ENCODE data around the gene THUMPD1.

The THUMPD1 gene, protein sequence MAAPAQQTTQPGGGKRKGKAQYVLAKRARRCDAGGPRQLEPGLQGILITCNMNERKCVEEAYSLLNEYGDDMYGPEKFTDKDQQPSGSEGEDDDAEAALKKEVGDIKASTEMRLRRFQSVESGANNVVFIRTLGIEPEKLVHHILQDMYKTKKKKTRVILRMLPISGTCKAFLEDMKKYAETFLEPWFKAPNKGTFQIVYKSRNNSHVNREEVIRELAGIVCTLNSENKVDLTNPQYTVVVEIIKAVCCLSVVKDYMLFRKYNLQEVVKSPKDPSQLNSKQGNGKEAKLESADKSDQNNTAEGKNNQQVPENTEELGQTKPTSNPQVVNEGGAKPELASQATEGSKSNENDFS

DNA sequence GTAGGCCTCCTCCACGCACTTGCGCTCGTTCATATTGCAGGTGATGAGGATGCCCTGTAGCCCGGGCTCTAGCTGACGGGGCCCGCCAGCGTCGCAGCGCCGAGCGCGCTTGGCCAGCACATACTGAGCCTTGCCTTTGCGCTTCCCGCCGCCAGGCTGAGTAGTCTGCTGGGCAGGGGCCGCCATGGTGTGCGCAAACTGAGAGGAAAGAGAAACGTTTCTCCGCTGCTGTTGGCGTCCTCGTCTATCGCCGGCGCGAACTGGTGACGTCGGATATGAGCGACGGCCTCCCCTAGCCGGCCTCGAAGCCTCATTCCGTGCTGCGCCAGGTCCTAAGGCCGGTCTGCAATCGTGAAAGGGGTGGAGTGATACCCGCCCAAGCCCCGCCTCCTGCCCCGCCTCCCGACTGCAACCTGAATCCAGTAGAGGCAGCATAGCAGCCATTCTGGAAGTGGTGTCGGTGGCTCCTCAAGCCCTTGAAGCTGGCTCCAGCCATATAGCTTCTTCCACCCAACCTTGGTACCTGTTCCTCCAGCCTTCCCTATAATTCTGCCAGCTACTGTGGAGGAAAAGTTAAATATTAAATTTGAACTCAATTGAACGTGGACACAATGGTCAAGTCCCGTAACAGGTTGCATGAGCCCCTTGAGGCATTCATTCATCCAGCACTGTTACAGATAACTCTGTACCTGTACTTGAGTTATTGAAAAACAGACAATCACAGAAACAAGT, at the start of gene THUMPD1:
THUMPD1 (minus strand) TSS at position 265 of the 732 bp plus-strand sequence; CDS start at position 186, 79 bp downstream.
- Histone ChIP-seq H3K36me3 (ENCODE audit: control insufficient read depth in 1 of 2, insufficient read depth in 2 of 2, low read length in 2 of 2) (peaks cover 5 to 22% of the 10 kb centered on the region in 2 donors), H3K9me3 (ENCODE audit: control insufficient read depth in 1 of 2, low read length in 2 of 2) (no peaks in the 10 kb centered on the region), H3K27ac (ENCODE audit: low read depth, low read length) (peak within 1 kb of the TSS; percentile 96), H3K4me3 (ENCODE audit: low read depth in 1 of 2, low read length in 2 of 2) (peak within 1 kb of the TSS; percentile 82 to 100), H3K9ac (ENCODE audit: low read depth in 1 of 2, low read length in 2 of 2) (peak within 1 kb of the TSS; percentile 77 to 100), H3K4me1 (ENCODE audit: control insufficient read depth in 1 of 2, insufficient read depth in 2 of 2, low read length in 2 of 2) (peaks cover 8 to 18% of the 10 kb centered on the region in 2 donors), H3K27me3 (ENCODE audit: control insufficient read depth in 1 of 2, insufficient read depth in 2 of 2, low read length in 2 of 2) (no peaks in the 10 kb centered on the region)

DNA sequence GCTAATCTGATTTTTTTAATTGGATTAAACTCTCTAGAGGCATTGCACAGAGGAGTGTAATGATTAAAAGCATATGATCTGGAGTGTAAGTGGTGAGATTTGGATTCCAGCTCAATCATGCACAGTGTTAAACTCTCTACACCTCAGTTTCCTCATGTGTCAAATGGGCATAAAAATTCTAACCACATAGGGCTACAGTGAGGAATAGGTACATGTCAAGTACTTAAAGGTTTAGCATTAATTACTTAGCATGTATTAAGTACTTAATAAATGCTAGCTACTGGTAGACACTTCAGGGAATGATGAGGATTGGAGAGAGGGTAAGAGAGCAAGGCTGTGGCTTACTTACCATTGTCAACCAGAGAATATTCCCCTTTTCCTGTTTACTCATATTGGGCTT, 47.5 kb upstream of the THUMPD1 start:
- no peak overlapping the region for H3K9ac ChIP-seq (ENCODE audit: low read depth in 1 of 2, low read length in 2 of 2)
- no peaks in the 10 kb centered on the region for H3K27me3 ChIP-seq (ENCODE audit: control insufficient read depth in 1 of 2, insufficient read depth in 2 of 2, low read length in 2 of 2)
- no peak overlapping the region for H3K4me3 ChIP-seq (ENCODE audit: low read depth in 1 of 2, low read length in 2 of 2)
- H3K36me3 ChIP-seq (ENCODE audit: control insufficient read depth in 1 of 2, insufficient read depth in 2 of 2, low read length in 2 of 2) = peaks cover 0 to 4% of the 10 kb centered on the region in 2 donors
- H3K27ac ChIP-seq (ENCODE audit: low read depth, low read length) = no peak overlapping the region
- no peaks in the 10 kb centered on the region for H3K9me3 ChIP-seq (ENCODE audit: control insufficient read depth in 1 of 2, low read length in 2 of 2)
- H3K4me1 ChIP-seq (ENCODE audit: control insufficient read depth in 1 of 2, insufficient read depth in 2 of 2, low read length in 2 of 2) = no peaks in the 10 kb centered on the region

DNA sequence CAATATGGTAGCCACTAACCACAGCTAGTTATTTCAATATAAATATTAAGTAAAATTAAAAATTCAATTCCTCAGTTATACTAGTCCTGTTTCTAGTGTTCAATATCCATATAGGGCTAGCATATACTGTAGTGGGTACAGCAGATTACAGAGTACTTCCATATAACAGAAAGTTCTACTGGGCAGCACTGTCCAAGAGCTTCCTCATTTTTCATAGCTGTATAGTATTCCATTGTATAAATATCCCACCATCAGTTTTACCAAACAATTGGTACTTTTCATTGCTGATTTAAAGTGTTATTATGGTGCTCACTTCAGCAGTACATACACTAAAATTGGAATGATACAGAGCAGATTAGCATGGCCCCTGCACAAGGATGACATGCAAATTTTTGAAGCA, 42.6 kb upstream of the THUMPD1 start:
- Histone ChIP-seq H3K27me3 (ENCODE audit: control insufficient read depth in 1 of 2, insufficient read depth in 2 of 2, low read length in 2 of 2) (no peaks in the 10 kb centered on the region), H3K36me3 (ENCODE audit: control insufficient read depth in 1 of 2, insufficient read depth in 2 of 2, low read length in 2 of 2) (peaks cover 0 to 6% of the 10 kb centered on the region in 2 donors), H3K9ac (ENCODE audit: low read depth in 1 of 2, low read length in 2 of 2) (no peak overlapping the region), H3K27ac (ENCODE audit: low read depth, low read length) (no peak overlapping the region), H3K9me3 (ENCODE audit: control insufficient read depth in 1 of 2, low read length in 2 of 2) (no peaks in the 10 kb centered on the region), H3K4me3 (ENCODE audit: low read depth in 1 of 2, low read length in 2 of 2) (no peak overlapping the region), H3K4me1 (ENCODE audit: control insufficient read depth in 1 of 2, insufficient read depth in 2 of 2, low read length in 2 of 2) (no peaks in the 10 kb centered on the region)

DNA sequence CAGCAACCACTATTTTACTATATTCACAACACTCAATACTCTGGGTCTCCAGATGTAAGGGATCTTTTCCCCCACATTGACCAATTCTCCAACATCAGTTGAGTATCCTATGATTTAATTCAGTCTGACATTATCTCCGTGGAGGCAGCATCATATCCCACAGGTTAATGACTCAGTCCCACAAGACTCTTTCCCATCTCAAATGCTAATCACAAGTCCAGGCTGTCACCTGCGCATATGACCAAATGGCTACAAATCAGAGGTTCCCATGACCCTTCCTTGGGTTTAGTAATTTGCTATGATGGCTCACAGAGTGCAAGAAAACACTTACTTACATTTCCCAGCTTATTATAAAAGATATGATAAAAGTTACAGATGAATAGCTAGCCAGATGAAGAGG, 40.9 kb upstream of the THUMPD1 start:
- no peaks in the 10 kb centered on the region for H3K9me3 ChIP-seq (ENCODE audit: control insufficient read depth in 1 of 2, low read length in 2 of 2)
- peaks cover 2 to 18% of the 10 kb centered on the region in 2 donors for H3K36me3 ChIP-seq (ENCODE audit: control insufficient read depth in 1 of 2, insufficient read depth in 2 of 2, low read length in 2 of 2)
- H3K4me3 ChIP-seq (ENCODE audit: low read depth in 1 of 2, low read length in 2 of 2) = no peak overlapping the region
- no peak overlapping the region for H3K27ac ChIP-seq (ENCODE audit: low read depth, low read length)
- no peak overlapping the region for H3K9ac ChIP-seq (ENCODE audit: low read depth in 1 of 2, low read length in 2 of 2)
- H3K4me1 ChIP-seq (ENCODE audit: control insufficient read depth in 1 of 2, insufficient read depth in 2 of 2, low read length in 2 of 2) = no peaks in the 10 kb centered on the region
- no peaks in the 10 kb centered on the region for H3K27me3 ChIP-seq (ENCODE audit: control insufficient read depth in 1 of 2, insufficient read depth in 2 of 2, low read length in 2 of 2)

DNA sequence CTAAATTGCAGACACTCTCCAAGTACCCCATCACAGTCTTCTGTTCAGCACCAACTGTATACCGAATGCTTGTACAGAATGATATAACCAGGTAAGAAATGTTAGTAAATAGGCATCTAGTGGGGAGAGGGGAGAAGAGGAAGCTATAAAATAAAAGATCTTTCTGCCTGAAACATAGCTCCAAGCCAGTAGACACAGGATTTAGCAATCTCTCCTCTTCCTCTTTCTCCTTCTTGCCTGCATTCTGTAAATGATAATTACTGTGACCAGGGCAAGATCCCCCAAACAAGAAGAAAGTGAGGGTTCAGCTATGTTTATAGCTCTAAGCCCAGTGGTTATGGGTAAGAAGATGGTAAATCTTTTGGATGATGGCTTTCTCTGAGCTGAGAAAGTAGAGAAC, 40.1 kb upstream of the THUMPD1 start:
- H3K9ac ChIP-seq (ENCODE audit: low read depth in 1 of 2, low read length in 2 of 2) = no peak overlapping the region
- no peaks in the 10 kb centered on the region for H3K4me1 ChIP-seq (ENCODE audit: control insufficient read depth in 1 of 2, insufficient read depth in 2 of 2, low read length in 2 of 2)
- peaks cover 2 to 19% of the 10 kb centered on the region in 2 donors for H3K36me3 ChIP-seq (ENCODE audit: control insufficient read depth in 1 of 2, insufficient read depth in 2 of 2, low read length in 2 of 2)

DNA sequence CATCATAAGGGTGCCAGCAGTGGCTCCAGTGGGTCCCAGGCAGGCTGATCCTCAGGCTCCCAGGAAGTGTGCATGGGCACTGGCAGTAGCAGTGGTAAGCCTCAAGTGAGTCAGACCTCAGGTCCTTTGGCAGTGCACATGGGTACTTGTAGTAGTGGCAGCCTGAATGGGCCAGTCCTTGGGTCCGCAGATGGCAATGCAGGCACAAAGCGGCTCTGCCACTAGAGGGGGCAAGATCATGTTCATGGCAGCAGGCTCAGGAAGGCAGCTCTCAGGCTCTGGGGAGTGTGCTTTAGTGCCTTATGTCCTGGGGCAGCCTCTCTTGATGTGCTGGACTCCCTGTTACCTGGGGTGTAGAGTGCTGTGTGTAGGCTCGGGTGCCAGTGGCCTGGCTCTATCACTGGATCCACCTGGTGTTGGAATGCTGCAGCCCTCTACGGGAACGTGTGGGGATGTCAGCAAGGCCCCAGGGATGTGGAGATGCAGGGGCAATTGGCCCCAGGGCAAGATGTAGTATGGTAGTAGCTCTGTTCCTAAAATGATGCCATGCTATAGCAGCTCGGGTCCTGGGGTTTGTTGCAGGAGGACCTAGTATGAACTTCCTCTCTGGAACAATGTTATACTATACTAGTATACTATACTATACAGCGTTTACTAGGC, 33.2 kb upstream of the THUMPD1 start:
- Histone ChIP-seq H3K9ac (ENCODE audit: low read depth in 1 of 2, low read length in 2 of 2) (no peak overlapping the region), H3K4me1 (ENCODE audit: control insufficient read depth in 1 of 2, insufficient read depth in 2 of 2, low read length in 2 of 2) (no peaks in the 10 kb centered on the region), H3K36me3 (ENCODE audit: control insufficient read depth in 1 of 2, insufficient read depth in 2 of 2, low read length in 2 of 2) (peaks cover 2 to 13% of the 10 kb centered on the region in 2 donors), H3K27ac (ENCODE audit: low read depth, low read length) (no peak overlapping the region), H3K27me3 (ENCODE audit: control insufficient read depth in 1 of 2, insufficient read depth in 2 of 2, low read length in 2 of 2) (no peaks in the 10 kb centered on the region), H3K9me3 (ENCODE audit: control insufficient read depth in 1 of 2, low read length in 2 of 2) (no peaks in the 10 kb centered on the region), H3K4me3 (ENCODE audit: low read depth in 1 of 2, low read length in 2 of 2) (no peak overlapping the region)

More for the DNA sequence above, 40.1 kb upstream of the THUMPD1 start:
- H3K4me3 ChIP-seq (ENCODE audit: low read depth in 1 of 2, low read length in 2 of 2) = no peak overlapping the region
- no peaks in the 10 kb centered on the region for H3K27me3 ChIP-seq (ENCODE audit: control insufficient read depth in 1 of 2, insufficient read depth in 2 of 2, low read length in 2 of 2)
- no peaks in the 10 kb centered on the region for H3K9me3 ChIP-seq (ENCODE audit: control insufficient read depth in 1 of 2, low read length in 2 of 2)
- no peak overlapping the region for H3K27ac ChIP-seq (ENCODE audit: low read depth, low read length)

DNA sequence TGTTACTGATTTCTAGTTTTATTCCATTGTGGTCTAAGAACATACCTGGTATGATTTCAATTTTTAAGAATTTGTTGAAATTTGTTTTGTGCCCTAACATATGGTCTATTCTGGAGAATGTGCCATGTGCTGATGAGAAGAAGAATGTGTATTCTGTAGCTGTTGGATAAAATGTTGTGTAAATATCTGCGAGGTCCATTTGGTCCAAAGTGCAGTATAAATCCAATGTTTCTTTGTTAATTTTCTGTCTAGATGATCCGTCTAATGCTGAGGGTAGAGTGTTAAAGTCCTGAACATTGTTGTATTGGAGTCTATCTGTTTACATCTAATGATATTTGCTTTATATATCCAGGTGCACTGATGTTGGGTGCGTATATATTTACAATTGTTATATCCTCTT, 32.1 kb upstream of the THUMPD1 start:
- no peaks in the 10 kb centered on the region for H3K27me3 ChIP-seq (ENCODE audit: control insufficient read depth in 1 of 2, insufficient read depth in 2 of 2, low read length in 2 of 2)
- peaks cover 2 to 12% of the 10 kb centered on the region in 2 donors for H3K36me3 ChIP-seq (ENCODE audit: control insufficient read depth in 1 of 2, insufficient read depth in 2 of 2, low read length in 2 of 2)
- H3K27ac ChIP-seq (ENCODE audit: low read depth, low read length) = no peak overlapping the region
- H3K4me1 ChIP-seq (ENCODE audit: control insufficient read depth in 1 of 2, insufficient read depth in 2 of 2, low read length in 2 of 2) = no peaks in the 10 kb centered on the region
- H3K9ac ChIP-seq (ENCODE audit: low read depth in 1 of 2, low read length in 2 of 2) = no peak overlapping the region
- H3K4me3 ChIP-seq (ENCODE audit: low read depth in 1 of 2, low read length in 2 of 2) = no peak overlapping the region
- H3K9me3 ChIP-seq (ENCODE audit: control insufficient read depth in 1 of 2, low read length in 2 of 2) = no peaks in the 10 kb centered on the region

DNA sequence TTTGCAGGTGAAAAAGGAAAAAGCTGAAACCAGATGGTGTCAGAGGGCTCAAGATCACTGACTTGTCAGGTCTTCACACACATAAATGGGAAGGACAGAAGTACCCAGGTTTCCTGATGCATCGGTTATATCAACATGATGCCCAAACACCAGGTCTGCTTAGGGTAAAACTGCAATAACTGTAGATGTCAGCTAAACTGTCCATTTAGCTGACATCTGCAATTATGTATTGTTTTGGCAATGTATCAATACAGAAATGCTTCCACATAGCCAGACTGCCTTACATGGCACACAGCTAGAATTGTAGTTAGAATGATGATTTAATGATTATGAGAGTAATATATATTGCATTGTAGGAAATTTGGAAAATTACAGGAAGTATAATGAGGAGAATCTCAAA, 27.2 kb upstream of the THUMPD1 start:
- Histone ChIP-seq H3K27me3 (ENCODE audit: control insufficient read depth in 1 of 2, insufficient read depth in 2 of 2, low read length in 2 of 2) (no peaks in the 10 kb centered on the region), H3K4me3 (ENCODE audit: low read depth in 1 of 2, low read length in 2 of 2) (no peak overlapping the region), H3K9me3 (ENCODE audit: control insufficient read depth in 1 of 2, low read length in 2 of 2) (no peaks in the 10 kb centered on the region), H3K36me3 (ENCODE audit: control insufficient read depth in 1 of 2, insufficient read depth in 2 of 2, low read length in 2 of 2) (no peaks in the 10 kb centered on the region), H3K9ac (ENCODE audit: low read depth in 1 of 2, low read length in 2 of 2) (no peak overlapping the region), H3K27ac (ENCODE audit: low read depth, low read length) (no peak overlapping the region), H3K4me1 (ENCODE audit: control insufficient read depth in 1 of 2, insufficient read depth in 2 of 2, low read length in 2 of 2) (peaks cover 3 to 11% of the 10 kb centered on the region in 2 donors)

DNA sequence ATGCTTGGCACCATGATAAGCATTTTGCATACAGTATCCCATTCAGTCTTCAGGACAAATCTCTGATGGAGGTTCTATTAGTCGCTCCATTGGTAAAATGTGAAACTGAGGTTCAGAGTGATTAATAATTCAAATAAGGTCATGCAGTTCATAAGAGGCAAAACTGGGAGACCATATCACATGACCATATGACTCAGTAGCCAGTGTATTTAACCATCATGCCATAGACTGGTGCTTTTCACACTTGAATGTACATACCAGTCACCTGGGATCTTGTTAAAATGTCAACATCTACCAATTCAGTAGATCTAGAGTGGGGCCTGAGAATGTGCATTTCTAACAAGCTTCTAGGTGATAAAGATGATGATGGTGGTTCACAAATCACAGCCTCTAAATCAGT, 26.5 kb upstream of the THUMPD1 start:
- H3K4me3 ChIP-seq (ENCODE audit: low read depth in 1 of 2, low read length in 2 of 2) = no peak overlapping the region
- no peaks in the 10 kb centered on the region for H3K9me3 ChIP-seq (ENCODE audit: control insufficient read depth in 1 of 2, low read length in 2 of 2)
- H3K27me3 ChIP-seq (ENCODE audit: control insufficient read depth in 1 of 2, insufficient read depth in 2 of 2, low read length in 2 of 2) = no peaks in the 10 kb centered on the region

DNA sequence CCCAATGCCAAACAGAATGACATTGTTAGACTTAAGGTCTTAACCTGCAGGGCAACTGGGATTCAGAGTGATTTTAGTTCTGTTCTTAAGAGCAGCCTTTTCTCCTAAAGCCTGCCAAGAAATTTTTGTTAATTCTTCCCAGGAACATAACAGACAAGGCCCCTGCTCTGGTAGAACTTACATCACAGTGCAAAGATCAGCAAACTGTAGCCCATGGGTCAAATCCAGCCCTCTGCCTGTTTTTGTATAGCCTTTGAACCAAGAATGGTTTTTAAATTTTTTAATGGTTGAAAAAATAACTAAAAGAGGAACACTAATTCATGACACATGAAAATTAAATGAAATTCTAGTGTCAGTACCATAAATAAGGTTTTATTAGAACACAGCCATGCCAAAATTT, 26.0 kb upstream of the THUMPD1 start:
- Histone ChIP-seq H3K4me3 (ENCODE audit: low read depth in 1 of 2, low read length in 2 of 2) (no peak overlapping the region), H3K27ac (ENCODE audit: low read depth, low read length) (no peak overlapping the region), H3K9ac (ENCODE audit: low read depth in 1 of 2, low read length in 2 of 2) (no peak overlapping the region), H3K9me3 (ENCODE audit: control insufficient read depth in 1 of 2, low read length in 2 of 2) (peaks cover 0 to 3% of the 10 kb centered on the region in 2 donors), H3K36me3 (ENCODE audit: control insufficient read depth in 1 of 2, insufficient read depth in 2 of 2, low read length in 2 of 2) (no peaks in the 10 kb centered on the region), H3K4me1 (ENCODE audit: control insufficient read depth in 1 of 2, insufficient read depth in 2 of 2, low read length in 2 of 2) (peaks cover 3 to 18% of the 10 kb centered on the region in 2 donors), H3K27me3 (ENCODE audit: control insufficient read depth in 1 of 2, insufficient read depth in 2 of 2, low read length in 2 of 2) (no peaks in the 10 kb centered on the region)

More for the DNA sequence above, 26.5 kb upstream of the THUMPD1 start:
- Histone ChIP-seq H3K36me3 (ENCODE audit: control insufficient read depth in 1 of 2, insufficient read depth in 2 of 2, low read length in 2 of 2) (no peaks in the 10 kb centered on the region), H3K4me1 (ENCODE audit: control insufficient read depth in 1 of 2, insufficient read depth in 2 of 2, low read length in 2 of 2) (peaks cover 3 to 12% of the 10 kb centered on the region in 2 donors), H3K27ac (ENCODE audit: low read depth, low read length) (no peak overlapping the region), H3K9ac (ENCODE audit: low read depth in 1 of 2, low read length in 2 of 2) (no peak overlapping the region)

Measured in duodenal mucosa (tissue), 2 donors.